ENCODE data around the gene FMNL2.

FMNL2 gene

DNA sequence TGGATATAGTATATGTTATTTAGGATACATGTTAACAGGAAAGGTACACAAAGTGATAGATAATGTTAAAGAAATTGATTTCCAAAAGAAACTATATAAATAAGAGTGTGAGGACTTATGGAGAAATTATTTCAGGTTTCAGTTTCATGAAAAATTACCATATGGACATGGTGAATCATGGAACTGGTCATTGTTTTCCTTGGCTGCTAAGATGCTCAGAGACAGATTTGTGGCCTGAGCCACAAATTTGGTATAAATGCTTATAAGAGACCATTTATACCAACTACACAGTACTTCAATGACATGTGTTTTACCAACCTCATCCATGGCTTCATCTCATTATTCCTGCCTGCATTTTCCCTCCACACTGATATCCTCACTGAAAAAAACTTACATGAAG is 188.1 kb downstream of the FMNL2 start:
- TF ChIP-seq, protein P1, sequence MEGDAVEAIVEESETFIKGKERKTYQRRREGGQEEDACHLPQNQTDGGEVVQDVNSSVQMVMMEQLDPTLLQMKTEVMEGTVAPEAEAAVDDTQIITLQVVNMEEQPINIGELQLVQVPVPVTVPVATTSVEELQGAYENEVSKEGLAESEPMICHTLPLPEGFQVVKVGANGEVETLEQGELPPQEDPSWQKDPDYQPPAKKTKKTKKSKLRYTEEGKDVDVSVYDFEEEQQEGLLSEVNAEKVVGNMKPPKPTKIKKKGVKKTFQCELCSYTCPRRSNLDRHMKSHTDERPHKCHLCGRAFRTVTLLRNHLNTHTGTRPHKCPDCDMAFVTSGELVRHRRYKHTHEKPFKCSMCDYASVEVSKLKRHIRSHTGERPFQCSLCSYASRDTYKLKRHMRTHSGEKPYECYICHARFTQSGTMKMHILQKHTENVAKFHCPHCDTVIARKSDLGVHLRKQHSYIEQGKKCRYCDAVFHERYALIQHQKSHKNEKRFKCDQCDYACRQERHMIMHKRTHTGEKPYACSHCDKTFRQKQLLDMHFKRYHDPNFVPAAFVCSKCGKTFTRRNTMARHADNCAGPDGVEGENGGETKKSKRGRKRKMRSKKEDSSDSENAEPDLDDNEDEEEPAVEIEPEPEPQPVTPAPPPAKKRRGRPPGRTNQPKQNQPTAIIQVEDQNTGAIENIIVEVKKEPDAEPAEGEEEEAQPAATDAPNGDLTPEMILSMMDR (IDR thresholded peaks at IDR 0.05; ENCODE audit: insufficient read depth, low read depth, low read length, missing control alignments) = no peak
- H3K4me3 ChIP-seq (ENCODE audit: low read depth, low read length) = no peak overlapping the region
- DNase-seq (ENCODE audit: low read depth) = no peak

DNA sequence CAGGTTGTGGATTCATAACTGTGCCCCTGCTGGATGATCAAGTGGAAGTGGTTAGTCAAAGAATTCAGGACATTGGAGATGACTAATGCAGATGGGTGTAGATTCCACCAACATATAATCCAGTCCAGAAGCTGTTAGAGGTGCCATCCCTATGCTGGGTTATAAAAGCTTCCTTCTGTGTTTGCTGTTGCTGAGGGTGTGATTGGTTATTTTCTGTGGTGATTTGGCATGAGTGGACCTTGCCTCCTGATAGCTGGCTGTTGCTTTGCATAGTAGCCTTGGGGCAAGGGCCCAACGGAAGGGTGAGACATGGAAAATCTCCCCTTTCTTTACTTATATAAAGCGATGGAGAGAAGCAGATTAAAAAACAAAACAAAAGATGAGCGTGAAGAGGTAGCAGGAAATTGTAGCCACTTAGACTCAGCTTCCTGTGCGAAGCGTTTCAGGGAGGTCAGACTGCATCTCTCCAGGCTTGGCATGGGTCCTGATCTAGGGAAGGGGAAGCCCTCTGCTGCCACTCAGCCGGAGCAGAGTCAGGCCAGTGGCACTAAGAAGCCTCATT is 190.4 kb downstream of the FMNL2 start:
- no peak overlapping the region for H3K4me3 ChIP-seq (ENCODE audit: low read depth, low read length)
- TF ChIP-seq, protein P1 (IDR thresholded peaks at IDR 0.05; ENCODE audit: insufficient read depth, low read depth, low read length, missing control alignments) = no peak
- DNase-seq (ENCODE audit: low read depth) = no peak

DNA sequence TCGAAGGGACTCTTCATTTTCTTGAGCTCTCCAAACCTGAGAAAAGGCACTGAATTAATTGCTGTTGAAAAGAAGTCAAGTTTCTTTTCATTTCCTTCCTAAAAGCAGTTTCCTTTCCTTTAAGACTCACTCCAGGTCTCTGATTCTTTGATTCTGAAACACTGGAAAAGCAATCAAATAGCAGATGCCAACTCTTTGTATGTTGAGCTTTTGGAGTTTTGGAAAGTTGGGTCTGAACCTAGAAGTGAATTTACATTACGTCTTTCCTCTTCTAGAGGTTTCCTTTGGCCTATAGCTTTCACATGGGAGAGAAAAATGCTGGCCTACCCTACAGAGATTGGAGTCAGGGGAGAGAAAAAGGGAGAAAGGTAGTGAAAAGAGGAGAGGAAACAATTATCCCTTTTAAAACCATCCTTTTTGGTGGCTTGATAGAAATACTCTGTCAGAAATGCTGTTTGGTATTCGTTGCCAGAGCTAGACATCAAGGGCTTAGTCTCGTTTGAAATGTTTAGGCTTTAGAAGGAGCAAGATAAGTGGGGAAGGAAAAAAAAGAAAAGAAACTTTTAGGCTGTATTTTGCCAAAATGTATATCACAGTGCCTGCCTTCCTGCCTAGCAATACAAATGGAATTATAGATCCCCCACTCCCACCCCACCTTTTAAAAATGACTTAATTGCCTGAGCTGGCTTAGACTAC is 194.6 kb downstream of the FMNL2 start:
- no peak for DNase-seq (ENCODE audit: low read depth)
- TF ChIP-seq, protein P1 (IDR thresholded peaks at IDR 0.05; ENCODE audit: insufficient read depth, low read depth, low read length, missing control alignments) = no peak
- no peak overlapping the region for H3K4me3 ChIP-seq (ENCODE audit: low read depth, low read length)

DNA sequence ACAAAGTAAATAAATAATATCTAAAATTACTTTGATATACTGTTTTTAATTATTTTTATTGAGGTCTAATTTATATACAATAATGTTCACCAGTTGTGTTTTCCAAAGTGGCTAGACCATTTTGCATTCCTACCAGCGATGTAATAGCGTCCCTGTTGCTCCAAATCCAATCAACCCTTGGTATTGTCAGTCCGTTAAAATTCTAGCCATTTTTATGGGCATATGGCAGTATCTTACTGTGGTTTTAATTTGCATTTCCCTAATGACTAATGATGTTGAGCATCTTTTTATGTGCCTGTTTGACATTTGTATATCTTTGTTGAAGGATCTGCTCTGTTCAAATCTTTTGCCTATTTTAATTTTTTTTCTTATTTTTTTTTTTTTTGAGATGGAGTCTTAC is 197.3 kb downstream of the FMNL2 start:
- TF ChIP-seq, protein P1 (IDR thresholded peaks at IDR 0.05; ENCODE audit: insufficient read depth, low read depth, low read length, missing control alignments) = no peak
- no peak overlapping the region for H3K4me3 ChIP-seq (ENCODE audit: low read depth, low read length)
- DNase-seq (ENCODE audit: low read depth) = no peak

DNA sequence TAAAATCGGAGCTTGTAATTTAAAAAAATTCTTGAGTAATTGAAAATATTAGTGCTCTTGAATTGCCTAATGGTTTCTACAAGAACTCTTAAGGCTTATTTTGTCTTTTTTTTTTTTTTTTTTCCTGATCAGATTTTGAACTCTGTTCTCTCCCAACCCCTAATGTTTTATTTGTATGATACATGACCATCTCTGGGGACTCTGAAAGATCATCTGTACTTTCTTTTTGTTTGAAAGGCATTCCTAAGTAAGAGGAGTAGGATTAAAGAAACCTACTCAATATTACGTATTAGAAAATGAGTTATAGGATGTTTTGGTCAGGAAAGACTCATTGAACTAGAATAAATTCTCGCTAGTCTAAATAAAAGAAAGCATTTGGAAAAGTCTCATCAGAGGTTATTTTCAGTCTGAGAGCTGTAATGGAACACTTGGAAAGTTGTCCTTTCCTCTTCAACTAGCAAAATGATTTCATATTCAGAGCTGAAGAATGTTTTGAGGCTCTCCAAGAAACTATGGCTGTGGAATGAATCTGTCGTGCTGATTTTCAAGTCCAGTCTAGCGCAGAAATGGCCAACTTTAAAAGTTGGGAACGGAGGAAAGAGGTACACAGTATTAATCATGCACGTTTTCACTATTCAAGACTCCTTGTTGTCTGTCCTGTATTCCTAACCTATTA is 199.6 kb downstream of the FMNL2 start:
- no peak for DNase-seq (ENCODE audit: low read depth)
- TF ChIP-seq, protein P1 (IDR thresholded peaks at IDR 0.05; ENCODE audit: insufficient read depth, low read depth, low read length, missing control alignments) = no peak
- no peak overlapping the region for H3K4me3 ChIP-seq (ENCODE audit: low read depth, low read length)

DNA sequence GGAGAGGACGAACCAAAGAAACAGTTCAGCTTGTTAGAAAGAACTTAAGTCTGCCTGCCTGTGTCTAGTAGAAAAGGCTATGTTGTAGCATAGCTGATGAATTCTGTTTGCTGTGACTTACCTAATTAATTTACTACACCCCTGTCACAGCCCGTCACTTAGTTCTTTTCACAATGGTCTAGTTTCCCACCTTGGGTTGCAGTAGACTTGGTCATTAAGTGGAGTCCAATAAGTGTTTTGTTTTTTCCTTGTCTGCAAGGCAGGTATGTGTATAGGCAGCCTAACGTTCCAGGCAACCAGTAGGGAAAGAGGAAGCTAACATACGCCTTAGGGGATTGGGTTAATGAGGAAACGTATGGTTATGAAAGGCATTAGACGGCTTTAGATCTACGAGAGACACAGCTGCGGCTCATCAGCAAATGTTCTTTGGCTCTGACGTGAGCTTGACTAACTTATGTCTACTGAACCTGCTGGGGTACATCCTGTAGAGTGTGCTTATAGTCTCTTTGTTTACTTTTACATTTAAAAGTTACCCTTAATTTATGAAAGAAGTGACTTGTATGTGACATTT is 202.2 kb downstream of the FMNL2 start:
- TF ChIP-seq, protein P1 (IDR thresholded peaks at IDR 0.05; ENCODE audit: insufficient read depth, low read depth, low read length, missing control alignments) = no peak
- no peak overlapping the region for H3K4me3 ChIP-seq (ENCODE audit: low read depth, low read length)
- no peak for DNase-seq (ENCODE audit: low read depth)
